Prostate gland (tissue), 2 donors: ENCODE results near the gene GNAI2.

Experiments
- POLR2A ChIP-seq: fragments of 450-650 bp; IDR thresholded peaks from one replicate; pipeline ENCODE4 v1.6.1; 2016; ENCODE audit warnings: antibody characterized with exemption, mild to moderate bottlenecking
- TF ChIP-seq, protein P1 (sequence below), 4 experiments: fragments of 200-600 bp in 2 of 4; fragments of 450-650 bp in 2 of 4; sonication (generic) in 2 of 4; IDR thresholded peaks; 1 replicate in 3 of 4; 2 replicates in 1 of 4; pipeline ENCODE4 v1.5.1; 2016 to 2019; ENCODE audit warnings: antibody characterized with exemption in 4 of 4, mild to moderate bottlenecking in 2 of 4, moderate library complexity in 2 of 4

DNA sequence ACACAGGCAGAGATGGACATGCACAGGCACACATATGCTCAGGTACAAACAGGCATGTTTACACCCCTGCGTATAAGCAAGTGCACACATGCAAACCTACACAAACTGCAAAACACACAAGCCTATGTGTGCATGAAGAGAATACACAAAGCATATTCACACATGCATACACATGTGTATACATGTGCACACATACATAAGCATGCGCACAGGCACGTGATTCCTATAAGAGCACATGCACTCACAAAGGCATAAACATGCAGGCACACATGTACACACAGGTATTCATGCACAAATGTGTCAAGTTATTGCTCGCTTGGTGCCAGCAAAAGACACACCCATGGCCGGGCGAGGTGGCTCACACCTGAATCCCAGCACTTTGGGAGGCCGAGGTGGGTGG is 46.0 kb upstream of the GNAI2 start:
- TF ChIP-seq, protein P1, sequence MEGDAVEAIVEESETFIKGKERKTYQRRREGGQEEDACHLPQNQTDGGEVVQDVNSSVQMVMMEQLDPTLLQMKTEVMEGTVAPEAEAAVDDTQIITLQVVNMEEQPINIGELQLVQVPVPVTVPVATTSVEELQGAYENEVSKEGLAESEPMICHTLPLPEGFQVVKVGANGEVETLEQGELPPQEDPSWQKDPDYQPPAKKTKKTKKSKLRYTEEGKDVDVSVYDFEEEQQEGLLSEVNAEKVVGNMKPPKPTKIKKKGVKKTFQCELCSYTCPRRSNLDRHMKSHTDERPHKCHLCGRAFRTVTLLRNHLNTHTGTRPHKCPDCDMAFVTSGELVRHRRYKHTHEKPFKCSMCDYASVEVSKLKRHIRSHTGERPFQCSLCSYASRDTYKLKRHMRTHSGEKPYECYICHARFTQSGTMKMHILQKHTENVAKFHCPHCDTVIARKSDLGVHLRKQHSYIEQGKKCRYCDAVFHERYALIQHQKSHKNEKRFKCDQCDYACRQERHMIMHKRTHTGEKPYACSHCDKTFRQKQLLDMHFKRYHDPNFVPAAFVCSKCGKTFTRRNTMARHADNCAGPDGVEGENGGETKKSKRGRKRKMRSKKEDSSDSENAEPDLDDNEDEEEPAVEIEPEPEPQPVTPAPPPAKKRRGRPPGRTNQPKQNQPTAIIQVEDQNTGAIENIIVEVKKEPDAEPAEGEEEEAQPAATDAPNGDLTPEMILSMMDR (IDR thresholded peaks at IDR 0.05): no peak
- TF ChIP-seq POLR2A: no peak
